ENCODE measurements around the gene BROX.

DNA sequence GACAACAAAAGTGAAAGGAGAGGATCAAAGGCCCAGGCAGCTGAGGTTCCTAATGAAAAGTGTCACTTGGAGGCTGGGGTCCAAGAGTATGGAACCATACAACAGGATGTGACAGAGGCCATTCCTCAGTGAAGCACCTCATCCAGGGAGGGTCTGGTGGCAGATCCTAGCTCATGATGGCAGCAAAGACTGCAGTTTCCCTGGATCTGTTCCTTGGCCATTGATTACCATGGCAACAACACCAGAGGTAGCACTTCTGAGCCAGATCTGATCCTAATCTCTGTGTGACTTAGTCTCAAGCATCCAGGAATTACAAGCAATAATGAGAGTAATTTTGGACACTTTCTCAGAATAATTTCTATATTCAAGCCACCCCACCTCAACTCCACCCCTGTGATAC lies 37.6 kb downstream of the BROX start:
- TF ChIP-seq, protein P1, sequence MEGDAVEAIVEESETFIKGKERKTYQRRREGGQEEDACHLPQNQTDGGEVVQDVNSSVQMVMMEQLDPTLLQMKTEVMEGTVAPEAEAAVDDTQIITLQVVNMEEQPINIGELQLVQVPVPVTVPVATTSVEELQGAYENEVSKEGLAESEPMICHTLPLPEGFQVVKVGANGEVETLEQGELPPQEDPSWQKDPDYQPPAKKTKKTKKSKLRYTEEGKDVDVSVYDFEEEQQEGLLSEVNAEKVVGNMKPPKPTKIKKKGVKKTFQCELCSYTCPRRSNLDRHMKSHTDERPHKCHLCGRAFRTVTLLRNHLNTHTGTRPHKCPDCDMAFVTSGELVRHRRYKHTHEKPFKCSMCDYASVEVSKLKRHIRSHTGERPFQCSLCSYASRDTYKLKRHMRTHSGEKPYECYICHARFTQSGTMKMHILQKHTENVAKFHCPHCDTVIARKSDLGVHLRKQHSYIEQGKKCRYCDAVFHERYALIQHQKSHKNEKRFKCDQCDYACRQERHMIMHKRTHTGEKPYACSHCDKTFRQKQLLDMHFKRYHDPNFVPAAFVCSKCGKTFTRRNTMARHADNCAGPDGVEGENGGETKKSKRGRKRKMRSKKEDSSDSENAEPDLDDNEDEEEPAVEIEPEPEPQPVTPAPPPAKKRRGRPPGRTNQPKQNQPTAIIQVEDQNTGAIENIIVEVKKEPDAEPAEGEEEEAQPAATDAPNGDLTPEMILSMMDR (IDR thresholded peaks at IDR 0.05), result no peak
- no peak for TF ChIP-seq POLR2AphosphoS5 (IDR thresholded peaks at IDR 0.05)
- no peak for TF ChIP-seq POLR2A (IDR thresholded peaks at IDR 0.05)
